ENCODE data around the gene CSPG5. TPM values are rescaled to one million over a fixed set of nuclear protein-coding genes. Genes with fewer than 3 reads are reported as not detected.

The CSPG5 gene
- total RNA-seq, 2 donors from 2014 or later = 0.14 to 0.92 TPM

DNA sequence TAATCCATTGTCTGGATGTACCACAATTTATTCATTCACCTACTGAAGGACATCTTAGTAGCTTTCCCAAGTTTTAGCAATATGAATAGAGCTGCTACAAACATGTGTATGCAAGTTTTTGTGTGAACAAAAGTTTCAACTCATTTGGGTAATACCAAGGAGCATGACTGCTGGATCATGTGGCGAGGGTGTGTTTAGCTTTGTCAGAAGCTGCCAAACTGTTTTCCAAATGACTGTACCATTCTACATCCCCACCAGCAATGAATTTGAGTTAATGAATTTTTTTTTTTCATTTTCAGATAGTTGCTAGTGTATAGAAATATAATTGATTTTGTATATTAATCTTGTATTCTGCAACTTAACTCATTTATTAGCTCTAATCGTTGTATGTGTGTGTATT lies 45.2 kb downstream of the CSPG5 start:
- Histone ChIP-seq H3K9me3 (no peaks in the 10 kb centered on the region), H3K4me1 (ENCODE audit: control insufficient read depth in 1 of 2, low read depth in 2 of 2) (no peaks in the 10 kb centered on the region), H3K4me3 (no peak overlapping the region), H3K27ac (no peak overlapping the region), H3K27me3 (replicated peaks; ENCODE audit: insufficient read depth) (no peaks in the 10 kb centered on the region), H3K36me3 (no peaks in the 10 kb centered on the region)
- DNase-seq (ENCODE audit: low spot score) (no peak), ATAC-seq (ENCODE audit: insufficient number of reproducible peaks, low FRiP score, low read depth) (no peak)
- TF ChIP-seq CTCF (IDR thresholded peaks at IDR 0.05) = no peak

DNA sequence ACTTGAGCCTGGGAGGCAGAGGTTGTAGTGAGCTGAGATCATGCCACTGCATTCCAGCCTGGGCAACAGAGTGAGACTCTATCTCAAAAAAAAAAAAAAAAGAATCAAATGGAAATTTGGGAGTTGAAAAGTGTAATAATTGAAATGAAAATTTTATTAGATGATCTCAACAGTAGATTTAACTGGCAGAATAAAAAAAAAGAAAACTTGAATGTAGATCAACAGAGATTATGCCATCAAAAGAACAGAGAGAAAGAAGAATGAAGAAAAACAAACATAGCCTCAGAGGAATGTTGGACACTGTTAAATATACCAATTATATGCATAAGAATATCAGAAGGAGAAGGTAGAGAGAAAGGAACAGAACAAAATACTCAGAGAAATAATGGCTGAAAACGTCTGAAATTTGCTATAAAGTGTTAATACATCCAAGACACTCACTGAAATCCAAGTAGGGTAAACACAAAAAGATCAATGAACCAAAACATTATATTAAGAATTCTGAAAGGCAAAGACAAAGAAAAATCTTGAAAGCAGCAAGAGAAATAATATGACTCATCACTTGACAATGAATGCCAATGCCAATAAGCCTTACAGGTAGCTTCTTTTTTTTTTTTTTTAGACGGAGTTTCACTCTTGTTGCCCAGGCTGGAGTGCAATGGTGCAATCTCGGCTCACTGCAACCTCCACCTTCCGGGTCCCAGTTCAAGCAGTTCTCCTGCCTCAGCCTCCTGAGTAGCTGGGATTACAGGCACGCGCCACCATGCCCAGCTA lies 50.5 kb downstream of the CSPG5 start:
- H3K4me3 ChIP-seq = no peak overlapping the region
- no peak overlapping the region for H3K27ac ChIP-seq
- no peaks in the 10 kb centered on the region for H3K9me3 ChIP-seq
- no peak for DNase-seq (ENCODE audit: low spot score)
- H3K36me3 ChIP-seq = no peaks in the 10 kb centered on the region
- no peak for ATAC-seq (ENCODE audit: insufficient number of reproducible peaks, low FRiP score, low read depth)
- no peak for TF ChIP-seq CTCF (IDR thresholded peaks at IDR 0.05)
- no peaks in the 10 kb centered on the region for H3K4me1 ChIP-seq (ENCODE audit: control insufficient read depth in 1 of 2, low read depth in 2 of 2)
- no peaks in the 10 kb centered on the region for H3K27me3 ChIP-seq (replicated peaks; ENCODE audit: insufficient read depth)

GRCh38 chr3:47525617-47526016 lies 53.0 kb downstream of the CSPG5 start:
- Histone ChIP-seq H3K4me1 (ENCODE audit: control insufficient read depth in 1 of 2, low read depth in 2 of 2) (no peaks in the 10 kb centered on the region), H3K9me3 (no peaks in the 10 kb centered on the region), H3K27ac (no peak overlapping the region), H3K27me3 (replicated peaks; ENCODE audit: insufficient read depth) (no peaks in the 10 kb centered on the region), H3K4me3 (no peak overlapping the region), H3K36me3 (no peaks in the 10 kb centered on the region)
- no peak for TF ChIP-seq CTCF (IDR thresholded peaks at IDR 0.05)
- ATAC-seq (ENCODE audit: insufficient number of reproducible peaks, low FRiP score, low read depth) (no peak), DNase-seq (ENCODE audit: low spot score) (no peak)

DNA sequence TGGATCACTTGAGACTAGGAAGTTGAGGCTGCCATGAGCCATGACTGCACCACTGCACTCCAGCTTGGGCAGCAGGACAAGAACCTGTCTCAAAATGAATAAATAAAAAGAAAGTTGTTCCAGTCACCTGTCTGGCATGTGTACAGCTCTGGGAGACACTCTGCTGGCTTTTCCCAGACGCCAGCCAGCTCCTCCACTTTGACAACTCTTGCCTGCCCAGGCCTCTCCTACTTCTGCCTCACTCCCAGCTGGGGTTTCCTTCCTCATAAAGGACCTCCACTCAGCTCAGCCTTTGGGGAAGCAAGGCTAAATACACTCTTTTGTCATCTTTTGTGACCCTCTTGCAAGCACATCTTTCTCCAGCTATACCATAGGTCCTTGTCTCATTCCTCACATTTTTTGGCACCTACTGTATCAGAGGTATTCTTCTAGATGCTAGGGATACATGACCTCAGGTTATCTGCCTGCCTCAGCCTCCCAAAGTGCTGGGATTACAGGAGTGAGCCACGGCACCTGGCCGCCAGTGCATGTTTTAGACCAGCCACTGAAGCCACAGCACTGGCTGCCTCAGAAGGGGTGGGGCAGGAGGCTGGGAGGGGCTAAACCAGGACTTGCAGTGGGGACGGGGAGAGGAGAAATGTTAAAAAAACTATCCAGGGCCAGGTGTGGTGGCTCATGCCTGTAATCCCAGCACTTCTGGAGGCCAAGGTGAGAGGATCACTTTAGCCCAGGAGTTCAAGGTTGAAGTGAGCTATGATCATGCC lies 55.2 kb downstream of the CSPG5 start:
- Histone ChIP-seq H3K27me3 (replicated peaks; ENCODE audit: insufficient read depth) (no peaks in the 10 kb centered on the region), H3K36me3 (no peaks in the 10 kb centered on the region), H3K4me3 (no peak overlapping the region), H3K9me3 (no peaks in the 10 kb centered on the region), H3K4me1 (ENCODE audit: control insufficient read depth in 1 of 2, low read depth in 2 of 2) (no peaks in the 10 kb centered on the region), H3K27ac (no peak overlapping the region)
- ATAC-seq (ENCODE audit: insufficient number of reproducible peaks, low FRiP score, low read depth) (no peak), DNase-seq (ENCODE audit: low spot score) (no peak)
- TF ChIP-seq CTCF (IDR thresholded peaks at IDR 0.05) = no peak
